Measurements from ENCODE around the gene CRCP.
"Not testable (repeated sequence)": the region's sequence is repeated elsewhere in the genome, so short reads cannot be mapped to it uniquely, and the experiment has no call there.

CRCP gene

GRCh38 chr7:66114743-66115649 lies at the start of gene CRCP:
Gene CRCP (plus strand): TSS chr7:66114847. CDS start chr7:66114963, 116 bp downstream.
- H3K4me3 Mint-ChIP-seq = peak within 1 kb of the TSS; percentile 96 to 99
- peak; percentile 86 for DNase-seq
- H3K27me3 Mint-ChIP-seq = no peaks in the 10 kb centered on the region
- H3K9me3 Mint-ChIP-seq = no peaks in the 10 kb centered on the region
- ATAC-seq (replicated peaks) = peak; percentile 92 to 93
- H3K36me3 Mint-ChIP-seq = peaks cover 25 to 36% of the 10 kb centered on the region in 2 donors
- H3K4me1 Mint-ChIP-seq = peaks cover 27 to 38% of the 10 kb centered on the region in 2 donors
- H3K27ac Mint-ChIP-seq = peak within 1 kb of the TSS; percentile 100

- ATAC-seq (replicated peaks) = no peak
- Mint-ChIP-seq H3K4me1 (no peaks in the 10 kb centered on the region), H3K36me3 (no peaks in the 10 kb centered on the region), H3K27ac (no peak overlapping the region), H3K9me3 (peaks cover 2 to 8% of the 10 kb centered on the region in 2 donors), H3K27me3 (no peaks in the 10 kb centered on the region), H3K4me3 (no peak overlapping the region)
- DNase-seq = no peak
Measured at GRCh38 chr7:66069732-66070131, 44.9 kb upstream of the CRCP start.

- DNase-seq = no peak
- Mint-ChIP-seq H3K36me3 (no peaks in the 10 kb centered on the region), H3K27ac (no peak overlapping the region), H3K27me3 (no peaks in the 10 kb centered on the region), H3K4me3 (no peak overlapping the region), H3K4me1 (peaks cover 0 to 2% of the 10 kb centered on the region in 2 donors), H3K9me3 (peaks cover 2 to 8% of the 10 kb centered on the region in 2 donors)
- ATAC-seq (replicated peaks) = no peak
Measured at GRCh38 chr7:66070222-66070621, 44.4 kb upstream of the CRCP start.

GRCh38 chr7:66072208-66072607 lies 42.4 kb upstream of the CRCP start:
- not testable (repeated sequence) for ATAC-seq (replicated peaks); H3K27me3 Mint-ChIP-seq; H3K4me3 Mint-ChIP-seq; H3K9me3 Mint-ChIP-seq; H3K36me3 Mint-ChIP-seq; H3K27ac Mint-ChIP-seq; DNase-seq
- peaks cover 4 to 17% of the 10 kb centered on the region in 2 donors for H3K4me1 Mint-ChIP-seq

GRCh38 chr7:66075590-66076461 lies 38.8 kb upstream of the CRCP start, which contains the start of gene ASL:
Gene ASL (plus strand): TSS chr7:66075819. CDS start chr7:66076082, 263 bp downstream.
- H3K4me1 Mint-ChIP-seq = peaks cover 7 to 25% of the 10 kb centered on the region in 2 donors
- ATAC-seq (replicated peaks) = peak; percentile 98 to 99
- H3K36me3 Mint-ChIP-seq = peaks cover 8 to 15% of the 10 kb centered on the region in 2 donors
- H3K4me3 Mint-ChIP-seq = peak within 1 kb of the TSS; percentile 86 to 94
- H3K9me3 Mint-ChIP-seq = no peaks in the 10 kb centered on the region
- peak; percentile 92 for DNase-seq
- H3K27me3 Mint-ChIP-seq = no peaks in the 10 kb centered on the region
- peak within 1 kb of the TSS; percentile 89 for H3K27ac Mint-ChIP-seq

- Mint-ChIP-seq H3K27ac (peak overlapping the region; percentile 80), H3K36me3 (peaks cover 11 to 15% of the 10 kb centered on the region in 2 donors), H3K9me3 (no peaks in the 10 kb centered on the region), H3K4me3 (peak overlapping the region; percentile 86 to 94), H3K4me1 (peaks cover 8 to 25% of the 10 kb centered on the region in 2 donors), H3K27me3 (no peaks in the 10 kb centered on the region)
- ATAC-seq (replicated peaks) (no peak), DNase-seq (no peak)
Measured at GRCh38 chr7:66076462-66077329, 38.0 kb upstream of the CRCP start.

GRCh38 chr7:66078067-66078466 lies 36.6 kb upstream of the CRCP start:
- peaks cover 22 to 25% of the 10 kb centered on the region in 2 donors for H3K36me3 Mint-ChIP-seq
- H3K4me1 Mint-ChIP-seq = peaks cover 8 to 25% of the 10 kb centered on the region in 2 donors
- H3K4me3 Mint-ChIP-seq = peak overlapping the region in 1 of 2 donors; percentile 9
- H3K27ac Mint-ChIP-seq = peak overlapping the region; percentile 83
- DNase-seq = no peak
- H3K9me3 Mint-ChIP-seq = no peaks in the 10 kb centered on the region
- H3K27me3 Mint-ChIP-seq = no peaks in the 10 kb centered on the region
- ATAC-seq (replicated peaks) = no peak

GRCh38 chr7:66082083-66082482 lies 32.6 kb upstream of the CRCP start:
- Mint-ChIP-seq H3K4me3 (no peak overlapping the region), H3K27ac (no peak overlapping the region), H3K9me3 (no peaks in the 10 kb centered on the region), H3K36me3 (peaks cover 41 to 43% of the 10 kb centered on the region in 2 donors), H3K4me1 (peaks cover 4 to 10% of the 10 kb centered on the region in 2 donors), H3K27me3 (no peaks in the 10 kb centered on the region)
- no peak for DNase-seq
- ATAC-seq (replicated peaks) = no peak

- no peak for DNase-seq
- Mint-ChIP-seq H3K27ac (no peak overlapping the region), H3K4me3 (no peak overlapping the region), H3K9me3 (no peaks in the 10 kb centered on the region), H3K4me1 (peaks cover 2 to 3% of the 10 kb centered on the region in 2 donors), H3K36me3 (peaks cover 39 to 40% of the 10 kb centered on the region in 2 donors), H3K27me3 (no peaks in the 10 kb centered on the region)
- no peak for ATAC-seq (replicated peaks)
Measured at GRCh38 chr7:66082886-66083415, 31.7 kb upstream of the CRCP start.

GRCh38 chr7:66083677-66084076 lies 31.0 kb upstream of the CRCP start:
- Mint-ChIP-seq H3K27ac (no peak overlapping the region), H3K9me3 (no peaks in the 10 kb centered on the region), H3K4me1 (peaks cover 0 to 2% of the 10 kb centered on the region in 2 donors), H3K36me3 (peaks cover 39 to 42% of the 10 kb centered on the region in 2 donors), H3K27me3 (no peaks in the 10 kb centered on the region), H3K4me3 (no peak overlapping the region)
- DNase-seq (no peak), ATAC-seq (replicated peaks) (no peak)

- H3K27me3 Mint-ChIP-seq = no peaks in the 10 kb centered on the region
- no peak overlapping the region for H3K27ac Mint-ChIP-seq
- peaks cover 0 to under 1% of the 10 kb centered on the region in 2 donors for H3K4me1 Mint-ChIP-seq
- ATAC-seq (replicated peaks) = no peak
- no peak for DNase-seq
- H3K4me3 Mint-ChIP-seq = no peak overlapping the region
- H3K36me3 Mint-ChIP-seq = peaks cover 24 to 31% of the 10 kb centered on the region in 2 donors
- no peaks in the 10 kb centered on the region for H3K9me3 Mint-ChIP-seq
Measured at GRCh38 chr7:66088861-66089838, 25.5 kb upstream of the CRCP start.

- H3K27ac Mint-ChIP-seq = no peak overlapping the region
- no peak for DNase-seq
Measured at GRCh38 chr7:66092654-66093053, 22.0 kb upstream of the CRCP start.

More at GRCh38 chr7:66092654-66093053, 22.0 kb upstream of the CRCP start:
- Mint-ChIP-seq H3K9me3 (no peaks in the 10 kb centered on the region), H3K4me1 (peaks cover 0 to 6% of the 10 kb centered on the region in 2 donors), H3K27me3 (no peaks in the 10 kb centered on the region), H3K36me3 (peaks cover 14 to 18% of the 10 kb centered on the region in 2 donors), H3K4me3 (no peak overlapping the region)
- ATAC-seq (replicated peaks) = peak in 1 of 2 donors; percentile 10
